ENCODE data around the gene BHLHA15. TPM values are rescaled to one million over a fixed set of nuclear protein-coding genes. Genes with fewer than 3 reads are reported as not detected.

The BHLHA15 gene
- total and polyA plus RNA-seq, 9 of the 15 experiments (the other 6 are each of a cell fraction or from before 2014, with no cell fraction given): 0.22 to 2.0 (median 1.1) TPM; not detected in 4

GRCh38 chr7:98217623-98218582 is 6.7 kb downstream of the BHLHA15 start (continued):
- peak in 1 of 2 experiments; percentile 6 for TF ChIP-seq E2F6 (IDR thresholded peaks at IDR 0.05; ENCODE audit: borderline replicate concordance in 1 of 2, extremely low read depth in 1 of 2, insufficient read depth in 1 of 2, insufficient read length in 1 of 2, low read depth in 1 of 2, low read length in 1 of 2, poor library complexity in 1 of 2, severe bottlenecking in 1 of 2)
- TF ChIP-seq ZFX (CRISPR knock-in tag; IDR thresholded peaks at IDR 0.05): no peak
- TF ChIP-seq SPI1 (IDR thresholded peaks at IDR 0.05; ENCODE audit: borderline replicate concordance, low read depth, low read length): peak; percentile 100
- no peak for TF ChIP-seq BRD9 (IDR thresholded peaks at IDR 0.05; ENCODE audit: low read depth, partially characterized antibody)
- no peak for TF ChIP-seq FOXJ3 (CRISPR knock-in tag; IDR thresholded peaks at IDR 0.05)
- no peak for TF ChIP-seq ZBTB40 (IDR thresholded peaks at IDR 0.05)
- TF ChIP-seq ZBTB40 (CRISPR knock-in tag; IDR thresholded peaks at IDR 0.05): no peak
- TF ChIP-seq SUPT5H (IDR thresholded peaks at IDR 0.05): no peak
- TF ChIP-seq ZFP36 (IDR thresholded peaks at IDR 0.05; ENCODE audit: low read depth, low read length, partially characterized antibody): peak; percentile 21
- no peak for TF ChIP-seq ELF1 (tag; IDR thresholded peaks at IDR 0.05)
- TF ChIP-seq ZNF263 (CRISPR knock-in tag; IDR thresholded peaks at IDR 0.05; ENCODE audit: borderline replicate concordance): no peak
- no peak for TF ChIP-seq PREB (CRISPR knock-in tag; IDR thresholded peaks at IDR 0.05)
- TF ChIP-seq NKRF (IDR thresholded peaks at IDR 0.05; ENCODE audit: borderline replicate concordance): no peak

Data from K562 (cell line).